Mesendoderm (in vitro differentiated cells): Measurements from ENCODE around the gene ZNF423.

Experiments used
- DNase-seq: peaks from one replicate; pipeline ENCODE4 v3.0.0; 2013
- H2AK5ac ChIP-seq: 2 replicates; pipeline ENCODE4 v1.6.1; 2013; ENCODE audit warnings: low read length, inconsistent platforms
- H2BK120ac ChIP-seq: 2 replicates; pipeline ENCODE4 v1.6.1; 2013; ENCODE audit warnings: low read depth, mild to moderate bottlenecking, low read length, moderate library complexity, mixed read lengths
- H2BK15ac ChIP-seq: replicated peaks from 2 replicates; pipeline ENCODE4 v1.6.1; 2013; ENCODE audit warnings: low read depth, mild to moderate bottlenecking, moderate library complexity
- H2BK5ac ChIP-seq: 2 replicates; pipeline ENCODE4 v1.6.1; 2013; ENCODE audit warnings: low read length, inconsistent platforms
- H3K18ac ChIP-seq: 2 replicates; pipeline ENCODE4 v1.6.1; 2013; ENCODE audit warnings: mild to moderate bottlenecking, low read length, mixed read lengths
- H3K23ac ChIP-seq: one replicate; pipeline ENCODE4 v1.6.1; 2013; ENCODE audit warnings: low read length
- H3K27ac ChIP-seq: 2 replicates; pipeline ENCODE4 v1.5.1; 2013; ENCODE audit warnings: low read depth, mild to moderate bottlenecking, inconsistent platforms, low read length, moderate library complexity
- H3K27me3 ChIP-seq: 2 replicates; pipeline ENCODE4 v1.6.1; 2013; ENCODE audit warnings: low read length, control low read depth, mild to moderate bottlenecking, inconsistent platforms; ENCODE audit not compliant: insufficient read depth, poor library complexity
- H3K36me3 ChIP-seq: 2 replicates; pipeline ENCODE4 v1.6.1; 2013; ENCODE audit warnings: low read length, inconsistent platforms; ENCODE audit not compliant: control insufficient read depth, insufficient read depth
- H3K4ac ChIP-seq: one replicate; pipeline ENCODE4 v1.6.1; 2013; ENCODE audit warnings: low read depth, mild to moderate bottlenecking, low read length, moderate library complexity
- H3K4me1 ChIP-seq: 2 replicates; pipeline ENCODE4 v1.6.1; 2013; ENCODE audit warnings: low read depth, low read length, inconsistent platforms; ENCODE audit not compliant: control insufficient read depth
- H3K4me2 ChIP-seq: 2 replicates; pipeline ENCODE4 v1.6.1; 2013; ENCODE audit warnings: low read length
- H3K4me3 ChIP-seq: 2 replicates; pipeline ENCODE4 v1.5.1; 2013; ENCODE audit warnings: mild to moderate bottlenecking, low read length
- H3K56ac ChIP-seq: one replicate; pipeline ENCODE4 v1.6.1; 2013; ENCODE audit warnings: low read length
- H3K79me1 ChIP-seq: 2 replicates; pipeline ENCODE4 v1.6.1; 2013; ENCODE audit warnings: low read length, inconsistent platforms
- H3K79me2 ChIP-seq: 2 replicates; pipeline ENCODE4 v1.6.1; 2013; ENCODE audit warnings: mild to moderate bottlenecking, low read length; ENCODE audit not compliant: control insufficient read depth, insufficient read depth
- H3K9ac ChIP-seq: 2 replicates; pipeline ENCODE4 v1.6.1; 2013; ENCODE audit warnings: low read length, inconsistent platforms
- H4K5ac ChIP-seq: one replicate; pipeline ENCODE4 v1.6.1; 2013; ENCODE audit warnings: low read length
- H4K8ac ChIP-seq: one replicate; pipeline ENCODE4 v1.6.1; 2013; ENCODE audit warnings: low read depth, mild to moderate bottlenecking, control low read depth, low read length, moderate library complexity
- WGBS: extraction: QIAGEN DNeasy Blood & Tissue Kit; methylation state at CpG from one replicate; pipeline ENCODE4 v1.1.7; 2013; ENCODE audit warnings: low lambda C conversion rate, missing lambda C conversion rate; ENCODE audit not compliant: insufficient coverage; ENCODE audit errors: extremely low coverage; 5-methylcytosine and 5-hydroxymethylcytosine counted together

ZNF423 gene

GRCh38 chr16:49520492-49521038 lies 335.3 kb downstream of the ZNF423 start:
- Histone ChIP-seq H3K4me2 (no peak overlapping the region), H3K27ac (no peak overlapping the region), H3K4ac (no peak overlapping the region), H2BK5ac (no peak overlapping the region), H3K23ac (no peak overlapping the region), H3K79me2 (no peaks in the 10 kb centered on the region), H2BK120ac (no peak overlapping the region), H3K56ac (no peak overlapping the region), H4K5ac (no peak overlapping the region), H3K4me3 (no peak overlapping the region), H4K8ac (no peak overlapping the region), H3K18ac (no peak overlapping the region), H3K27me3 (no peaks in the 10 kb centered on the region), H2AK5ac (no peak overlapping the region), H3K79me1 (no peaks in the 10 kb centered on the region), H2BK15ac (no peak overlapping the region), H3K36me3 (no peaks in the 10 kb centered on the region), H3K4me1 (no peaks in the 10 kb centered on the region), H3K9ac (no peak overlapping the region)
- no peak for DNase-seq
- no CpG with 5 or more reads among the region's 8 CpGs for WGBS

- Histone ChIP-seq H4K8ac (no peak overlapping the region), H3K79me2 (no peaks in the 10 kb centered on the region), H3K36me3 (no peaks in the 10 kb centered on the region), H3K79me1 (no peaks in the 10 kb centered on the region), H3K4me3 (no peak overlapping the region), H3K4me2 (no peak overlapping the region), H3K4ac (no peak overlapping the region), H3K18ac (no peak overlapping the region), H2BK15ac (no peak overlapping the region), H3K9ac (no peak overlapping the region), H3K23ac (no peak overlapping the region), H2AK5ac (no peak overlapping the region), H2BK5ac (no peak overlapping the region), H2BK120ac (no peak overlapping the region), H3K27me3 (no peaks in the 10 kb centered on the region), H4K5ac (no peak overlapping the region), H3K4me1 (no peaks in the 10 kb centered on the region), H3K27ac (no peak overlapping the region), H3K56ac (no peak overlapping the region)
- no peak for DNase-seq
- WGBS: no CpG with 5 or more reads among the region's 4 CpGs
These were observed 336.2 kb downstream of the ZNF423 start for GRCh38 chr16:49519741-49520140.

- H3K23ac ChIP-seq: no peak overlapping the region
- H3K4me2 ChIP-seq: no peak overlapping the region
- H3K36me3 ChIP-seq: no peaks in the 10 kb centered on the region
- H2BK120ac ChIP-seq: no peak overlapping the region
- no peak overlapping the region for H2AK5ac ChIP-seq
- no peak overlapping the region for H3K9ac ChIP-seq
- H3K56ac ChIP-seq: no peak overlapping the region
- no peak overlapping the region for H4K8ac ChIP-seq
- H3K27me3 ChIP-seq: no peaks in the 10 kb centered on the region
- no peaks in the 10 kb centered on the region for H3K79me2 ChIP-seq
- DNase-seq: no peak
- no peak overlapping the region for H3K4ac ChIP-seq
- H3K18ac ChIP-seq: no peak overlapping the region
- no peak overlapping the region for H3K4me3 ChIP-seq
- no peak overlapping the region for H3K27ac ChIP-seq
- no peak overlapping the region for H4K5ac ChIP-seq
- no peaks in the 10 kb centered on the region for H3K79me1 ChIP-seq
- WGBS: no CpG with 5 or more reads among the region's 7 CpGs
- no peaks in the 10 kb centered on the region for H3K4me1 ChIP-seq
- H2BK5ac ChIP-seq: no peak overlapping the region
- H2BK15ac ChIP-seq: no peak overlapping the region
These were observed 336.8 kb downstream of the ZNF423 start for GRCh38 chr16:49519008-49519656.

GRCh38 chr16:49516382-49517036 lies 339.4 kb downstream of the ZNF423 start:
- WGBS: no CpG with 5 or more reads among the region's 8 CpGs
- no peak overlapping the region for H2AK5ac ChIP-seq
- H3K56ac ChIP-seq: no peak overlapping the region
- H3K27ac ChIP-seq: no peak overlapping the region
- DNase-seq: no peak
- no peak overlapping the region for H4K8ac ChIP-seq
- H2BK120ac ChIP-seq: no peak overlapping the region
- H3K9ac ChIP-seq: no peak overlapping the region
- H3K23ac ChIP-seq: no peak overlapping the region
- H4K5ac ChIP-seq: no peak overlapping the region
- H2BK15ac ChIP-seq: no peak overlapping the region
- H3K79me1 ChIP-seq: no peaks in the 10 kb centered on the region
- H3K18ac ChIP-seq: no peak overlapping the region
- H3K4me1 ChIP-seq: no peaks in the 10 kb centered on the region
- no peak overlapping the region for H3K4me3 ChIP-seq
- H3K36me3 ChIP-seq: no peaks in the 10 kb centered on the region
- no peak overlapping the region for H2BK5ac ChIP-seq
- no peak overlapping the region for H3K4me2 ChIP-seq
- H3K79me2 ChIP-seq: no peaks in the 10 kb centered on the region
- H3K4ac ChIP-seq: no peak overlapping the region
- no peaks in the 10 kb centered on the region for H3K27me3 ChIP-seq

GRCh38 chr16:49515861-49516260 lies 340.1 kb downstream of the ZNF423 start:
- DNase-seq: no peak
- no peak overlapping the region for H2BK15ac ChIP-seq
- no peaks in the 10 kb centered on the region for H3K79me1 ChIP-seq
- H3K27me3 ChIP-seq: no peaks in the 10 kb centered on the region
- no peaks in the 10 kb centered on the region for H3K36me3 ChIP-seq
- no peak overlapping the region for H3K27ac ChIP-seq
- no peak overlapping the region for H4K5ac ChIP-seq
- no peak overlapping the region for H3K4me3 ChIP-seq
- no peaks in the 10 kb centered on the region for H3K4me1 ChIP-seq
- no peak overlapping the region for H2AK5ac ChIP-seq
- no peak overlapping the region for H3K4me2 ChIP-seq
- no peak overlapping the region for H2BK120ac ChIP-seq
- no peak overlapping the region for H2BK5ac ChIP-seq
- H3K9ac ChIP-seq: no peak overlapping the region
- no peak overlapping the region for H3K4ac ChIP-seq
- no peak overlapping the region for H3K56ac ChIP-seq
- no peaks in the 10 kb centered on the region for H3K79me2 ChIP-seq
- no peak overlapping the region for H3K23ac ChIP-seq
- WGBS: no CpG with 5 or more reads among the region's 12 CpGs
- no peak overlapping the region for H4K8ac ChIP-seq
- no peak overlapping the region for H3K18ac ChIP-seq
